GM12873 (cell line): ENCODE results near the gene STX11.

Experiments
- CTCF ChIP-seq: IDR thresholded peaks from 2 replicates; pipeline ENCODE4 v1.5.1; 2012; ENCODE audit warnings: low read depth, mild to moderate bottlenecking, moderate library complexity, low read length, control low read depth; ENCODE audit not compliant: insufficient read depth; ENCODE audit errors: missing control alignments

The STX11 gene

GRCh38 chr6:144158133-144158532, 7.8 kb downstream of the STX11 start:
- no peak for TF ChIP-seq CTCF

GRCh38 chr6:144159223-144159622, 8.9 kb downstream of the STX11 start:
- TF ChIP-seq CTCF, result no peak

GRCh38 chr6:144159742-144160141, 9.4 kb downstream of the STX11 start:
- TF ChIP-seq CTCF, result no peak

GRCh38 chr6:144160431-144161005, 10.2 kb downstream of the STX11 start:
- TF ChIP-seq CTCF, result no peak

GRCh38 chr6:144161975-144162374, 11.7 kb downstream of the STX11 start:
- TF ChIP-seq CTCF, result no peak

GRCh38 chr6:144162977-144163376, 12.7 kb downstream of the STX11 start:
- no peak for TF ChIP-seq CTCF

GRCh38 chr6:144165784-144166183, 15.5 kb downstream of the STX11 start:
- no peak for TF ChIP-seq CTCF
